OCI-LY3 (cell line): ENCODE results near the gene PNCK.

Experiments
- CTCF ChIP-seq: fragments of 200-600, 300-600 bp; sonication (generic); IDR thresholded peaks from 2 replicates; pipeline ENCODE4 v1.5.1; 2014; ENCODE audit warnings: antibody characterized with exemption, low read length, low read depth
- EZH2phosphoT487 ChIP-seq: fragments of 200-600 bp; shearing (Covaris generic); IDR thresholded peaks from 2 replicates; pipeline ENCODE4 v1.6.1; 2018; ENCODE audit warnings: antibody characterized with exemption, mixed run types, low read depth

DNA sequence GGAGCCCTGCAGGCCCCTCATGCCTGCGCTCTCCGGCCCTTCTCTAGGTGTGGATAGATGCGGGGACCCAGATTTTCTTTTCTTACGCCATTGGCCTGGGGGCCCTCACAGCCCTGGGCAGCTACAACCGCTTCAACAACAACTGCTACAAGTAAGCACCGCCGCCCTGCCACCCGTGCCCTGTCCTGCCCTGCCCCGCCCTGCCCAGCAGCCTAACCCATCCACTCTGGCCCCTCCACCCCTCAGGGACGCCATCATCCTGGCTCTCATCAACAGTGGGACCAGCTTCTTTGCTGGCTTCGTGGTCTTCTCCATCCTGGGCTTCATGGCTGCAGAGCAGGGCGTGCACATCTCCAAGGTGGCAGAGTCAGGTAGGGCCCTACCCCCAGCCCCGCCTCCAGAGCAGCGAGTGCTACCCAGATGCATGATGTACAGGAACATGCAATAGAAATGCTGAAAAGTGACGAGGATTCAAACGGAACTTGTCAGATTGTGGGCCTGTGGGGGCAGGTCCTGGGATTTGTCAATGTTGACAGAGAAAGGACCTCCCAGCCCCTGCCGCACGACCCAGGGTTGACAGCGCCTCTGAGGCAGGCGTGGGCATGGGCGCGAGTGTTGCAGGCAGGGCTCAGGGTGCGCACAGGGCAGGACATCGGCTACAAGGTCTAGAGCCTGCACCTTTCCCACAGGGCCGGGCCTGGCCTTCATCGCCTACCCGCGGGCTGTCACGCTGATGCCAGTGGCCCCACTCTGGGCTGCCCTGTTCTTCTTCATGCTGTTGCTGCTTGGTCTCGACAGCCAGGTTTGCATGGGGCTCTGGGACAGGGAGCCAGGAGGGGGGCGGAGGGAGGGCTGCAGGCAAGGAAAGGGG is 19.8 kb upstream of the PNCK start:
- no peak for TF ChIP-seq CTCF
- no peak for TF ChIP-seq EZH2phosphoT487
